ENCODE data around the gene PDE1A.

PDE1A gene

GRCh38 chr2:182426918-182427240, at the start of gene PDE1A:
Gene PDE1A, minus strand, starts transcription at chr2:182427036.
- DNase-seq (ENCODE audit: low read depth in 2 of 2) = no peak

- no peak for DNase-seq (ENCODE audit: low read depth in 2 of 2)
These were observed 46.8 kb upstream of the PDE1A start for GRCh38 chr2:182473635-182474034.

GRCh38 chr2:182463760-182464159, 36.9 kb upstream of the PDE1A start:
- DNase-seq (ENCODE audit: low read depth in 2 of 2) = no peak

- DNase-seq (ENCODE audit: low read depth in 2 of 2) = no peak
These were observed 29.9 kb upstream of the PDE1A start for GRCh38 chr2:182456784-182457183.

GRCh38 chr2:182452456-182452990, 25.7 kb upstream of the PDE1A start:
- no peak for DNase-seq (ENCODE audit: low read depth in 2 of 2)

GRCh38 chr2:182448371-182448770, 21.5 kb upstream of the PDE1A start:
- no peak for DNase-seq (ENCODE audit: low read depth in 2 of 2)

GRCh38 chr2:182447863-182448262, 21.0 kb upstream of the PDE1A start:
- no peak for DNase-seq (ENCODE audit: low read depth in 2 of 2)

GRCh38 chr2:182447163-182447562, 20.3 kb upstream of the PDE1A start:
- DNase-seq (ENCODE audit: low read depth in 2 of 2) = no peak

- no peak for DNase-seq (ENCODE audit: low read depth in 2 of 2)
These were observed 19.3 kb upstream of the PDE1A start for GRCh38 chr2:182446087-182446486.

GRCh38 chr2:182445391-182445965, 18.6 kb upstream of the PDE1A start:
- no peak for DNase-seq (ENCODE audit: low read depth in 2 of 2)

GRCh38 chr2:182444806-182445205, 18.0 kb upstream of the PDE1A start:
- no peak for DNase-seq (ENCODE audit: low read depth in 2 of 2)

GRCh38 chr2:182444170-182444569, 17.3 kb upstream of the PDE1A start:
- DNase-seq (ENCODE audit: low read depth in 2 of 2) = no peak

GRCh38 chr2:182436252-182436651, 9.4 kb upstream of the PDE1A start:
- DNase-seq (ENCODE audit: low read depth in 2 of 2) = no peak

- DNase-seq (ENCODE audit: low read depth in 2 of 2) = no peak
These were observed 8.9 kb upstream of the PDE1A start for GRCh38 chr2:182435754-182436153.

GRCh38 chr2:182432051-182432450, 5.2 kb upstream of the PDE1A start:
- no peak for DNase-seq (ENCODE audit: low read depth in 2 of 2)

GRCh38 chr2:182428476-182428875, 1.6 kb upstream of the PDE1A start:
- no peak for DNase-seq (ENCODE audit: low read depth in 2 of 2)

GRCh38 chr2:182426082-182426917, 536 bp downstream of the PDE1A start:
- no peak for DNase-seq (ENCODE audit: low read depth in 2 of 2)

GRCh38 chr2:182422864-182423263, 4.0 kb downstream of the PDE1A start:
- DNase-seq (ENCODE audit: low read depth in 2 of 2) = no peak

GRCh38 chr2:182420669-182421068, 6.2 kb downstream of the PDE1A start:
- DNase-seq (ENCODE audit: low read depth in 2 of 2) = no peak

- no peak for DNase-seq (ENCODE audit: low read depth in 2 of 2)
These were observed 10.0 kb downstream of the PDE1A start for GRCh38 chr2:182416861-182417260.

GRCh38 chr2:182416191-182416590, 10.6 kb downstream of the PDE1A start:
- DNase-seq (ENCODE audit: low read depth in 2 of 2) = no peak

- no peak for DNase-seq (ENCODE audit: low read depth in 2 of 2)
These were observed 11.1 kb downstream of the PDE1A start for GRCh38 chr2:182415771-182416170.

GRCh38 chr2:182412858-182413257, 14.0 kb downstream of the PDE1A start:
- no peak for DNase-seq (ENCODE audit: low read depth in 2 of 2)

Data from stimulated activated CD4-positive, alpha-beta T cell treated with anti-CD3 and anti-CD28 coated beads, Interleukin-1b, Interleukin-23, amount 100 ng/mL, for 1 hour (primary cell).